Esophagus muscularis mucosa (tissue), 4 donors: ENCODE results near the gene MAST4. TPM values are rescaled to one million over a fixed set of nuclear protein-coding genes. Genes with fewer than 3 reads are reported as not detected.

ENCODE experiments used
- DNase-seq: peaks from one replicate; pipeline ENCODE4 v3.0.0-alpha.2; 2017; ENCODE audit errors: extremely low spot score
- H3K27ac ChIP-seq, 4 donors: fragments of 200-600 bp; sonication (generic); replicated peaks in 1 of 4; 1 replicate in 3 of 4; 2 replicates in 1 of 4; pipeline ENCODE4 v1.5.1; 2016 to 2019; ENCODE audit warnings: mild to moderate bottlenecking in 1 of 4
- H3K27me3 ChIP-seq, 4 donors: fragments of 200-600 bp; sonication (generic); one replicate each; pipeline versions ENCODE4 v1.5.1 to v1.6.0; 2016 to 2019
- H3K36me3 ChIP-seq, 4 donors: fragments of 200-600 bp; sonication (generic); one replicate each; pipeline ENCODE4 v1.5.1; 2016 to 2019
- H3K4me1 ChIP-seq, 4 donors: fragments of 200-600 bp; sonication (generic); one replicate each; pipeline ENCODE4 v1.5.1; 2016 to 2019
- H3K4me3 ChIP-seq, 4 donors: fragments of 200-600 bp; sonication (generic); 1 replicate in 2 of 4; 2 replicates in 2 of 4; pipeline ENCODE4 v1.5.1; 2016 to 2019; ENCODE audit warnings: mild to moderate bottlenecking in 4 of 4, moderate library complexity in 1 of 4
- H3K9me3 ChIP-seq, 4 donors: fragments of 200-600 bp; sonication (generic); 1 replicate in 3 of 4; 2 replicates in 1 of 4; pipeline ENCODE4 v1.5.1; 2016 to 2019
- EP300 ChIP-seq: sonication (generic); formaldehyde crosslinking; IDR thresholded peaks from one replicate; pipeline ENCODE4 v1.6.1; 2017; ENCODE audit warnings: antibody characterized with exemption
- POLR2A ChIP-seq: fragments of 450-650 bp; IDR thresholded peaks from one replicate; pipeline ENCODE4 v1.6.1; 2017; ENCODE audit warnings: antibody characterized with exemption, moderate library complexity, mild to moderate bottlenecking, low read depth
- POLR2AphosphoS5 ChIP-seq, 2 donors: sonication (generic); formaldehyde crosslinking; IDR thresholded peaks; one replicate each; pipeline ENCODE4 v1.6.1; 2017; ENCODE audit warnings: antibody characterized with exemption in 2 of 2
- WGBS: methylation state at CpG from one replicate; pipeline ENCODE4 v1.1.5; 2018; 5-methylcytosine and 5-hydroxymethylcytosine counted together
- intact Hi-C: fragments of 100-400 bp; cut with DNase I; formaldehyde crosslinking; loops from one replicate; pipeline ENCODE4 v1.15.1; 2023
- total RNA-seq, 4 donors: library from RNA; depleted of rRNA; stranded (reverse); fragments of >200 nt; gene quantifications; one replicate each; pipeline versions ENCODE4 v1.1.0 to v1.2.1, GENCODE V29; 2016
- TF ChIP-seq, protein P1 (sequence below), 3 experiments: fragments of 200-600 bp in 2 of 3; fragments of 450-650 bp in 1 of 3; sonication (generic) in 2 of 3; IDR thresholded peaks; one replicate each; pipeline ENCODE4 v1.5.1; 2017 to 2019; ENCODE audit warnings: antibody characterized with exemption in 3 of 3, mild to moderate bottlenecking in 2 of 3, moderate library complexity in 1 of 3

The MAST4 gene
- total RNA-seq, 4 donors from 2014 or later: 26.2 to 39.7 (median 35.8) TPM

DNA sequence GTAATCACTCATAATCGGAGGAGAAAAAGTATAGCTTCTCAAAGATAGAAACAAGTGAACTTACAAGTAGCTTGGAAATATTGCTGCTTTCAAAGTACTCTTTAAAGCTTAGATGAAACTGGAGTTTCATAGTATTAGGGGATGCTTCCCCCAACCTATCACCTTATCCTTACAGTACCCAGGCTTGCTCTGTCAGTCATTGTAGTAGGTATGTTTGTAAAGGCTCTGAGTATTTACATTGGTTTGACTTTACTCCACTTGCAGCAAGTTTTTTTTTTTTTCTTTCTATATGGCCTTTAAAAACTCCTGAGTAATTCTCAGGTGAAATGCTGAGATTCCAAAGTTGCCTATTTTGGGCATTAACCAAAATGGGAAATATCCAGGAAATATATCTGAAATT is 515.6 kb downstream of the MAST4 start:
- H3K9me3 ChIP-seq: no peaks in the 10 kb centered on the region
- WGBS: 96% methylated on average over 1 of the region's 1 CpG
- H3K27ac ChIP-seq: no peak overlapping the region
- TF ChIP-seq, protein P1, sequence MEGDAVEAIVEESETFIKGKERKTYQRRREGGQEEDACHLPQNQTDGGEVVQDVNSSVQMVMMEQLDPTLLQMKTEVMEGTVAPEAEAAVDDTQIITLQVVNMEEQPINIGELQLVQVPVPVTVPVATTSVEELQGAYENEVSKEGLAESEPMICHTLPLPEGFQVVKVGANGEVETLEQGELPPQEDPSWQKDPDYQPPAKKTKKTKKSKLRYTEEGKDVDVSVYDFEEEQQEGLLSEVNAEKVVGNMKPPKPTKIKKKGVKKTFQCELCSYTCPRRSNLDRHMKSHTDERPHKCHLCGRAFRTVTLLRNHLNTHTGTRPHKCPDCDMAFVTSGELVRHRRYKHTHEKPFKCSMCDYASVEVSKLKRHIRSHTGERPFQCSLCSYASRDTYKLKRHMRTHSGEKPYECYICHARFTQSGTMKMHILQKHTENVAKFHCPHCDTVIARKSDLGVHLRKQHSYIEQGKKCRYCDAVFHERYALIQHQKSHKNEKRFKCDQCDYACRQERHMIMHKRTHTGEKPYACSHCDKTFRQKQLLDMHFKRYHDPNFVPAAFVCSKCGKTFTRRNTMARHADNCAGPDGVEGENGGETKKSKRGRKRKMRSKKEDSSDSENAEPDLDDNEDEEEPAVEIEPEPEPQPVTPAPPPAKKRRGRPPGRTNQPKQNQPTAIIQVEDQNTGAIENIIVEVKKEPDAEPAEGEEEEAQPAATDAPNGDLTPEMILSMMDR (IDR thresholded peaks at IDR 0.05): no peak
- TF ChIP-seq POLR2A: no peak
- TF ChIP-seq POLR2AphosphoS5 (IDR thresholded peaks at IDR 0.05): no peak
- no peak for TF ChIP-seq EP300
- no peak for DNase-seq
- intact Hi-C loops: no loop called here
- H3K4me3 ChIP-seq: no peak overlapping the region
- H3K4me1 ChIP-seq: peaks cover 0 to 3% (median 0%) of the 10 kb centered on the region in 4 donors
- H3K36me3 ChIP-seq: peaks cover 7 to 82% (median 52%) of the 10 kb centered on the region in 4 donors
- H3K27me3 ChIP-seq: no peaks in the 10 kb centered on the region

DNA sequence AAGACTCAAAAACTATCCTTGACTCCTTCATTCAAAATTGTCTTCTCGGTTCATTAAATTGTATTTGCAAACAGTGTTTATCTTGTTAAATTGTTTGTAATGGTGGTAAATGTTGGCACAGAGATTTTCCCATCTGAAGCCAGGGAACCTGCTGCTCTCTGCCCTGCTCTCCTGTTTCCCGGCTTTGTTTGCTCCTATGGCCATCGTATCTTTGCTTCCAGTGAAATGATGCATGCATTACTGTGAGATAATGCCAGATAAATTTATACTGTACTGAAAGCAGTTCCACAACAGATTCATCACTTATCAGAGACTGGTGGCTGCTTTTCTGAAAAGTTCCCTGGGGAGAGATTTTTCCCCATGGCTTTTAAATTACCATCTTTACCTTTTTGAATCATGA is 519.1 kb downstream of the MAST4 start:
- DNase-seq: no peak
- peaks cover 14 to 77% (median 55%) of the 10 kb centered on the region in 4 donors for H3K36me3 ChIP-seq
- TF ChIP-seq, protein P1 (IDR thresholded peaks at IDR 0.05): no peak
- TF ChIP-seq EP300 (no peak), POLR2A (no peak), POLR2AphosphoS5 (IDR thresholded peaks at IDR 0.05) (no peak)
- H3K27ac ChIP-seq: no peak overlapping the region
- H3K9me3 ChIP-seq: no peaks in the 10 kb centered on the region
- no peaks in the 10 kb centered on the region for H3K27me3 ChIP-seq
- intact Hi-C loops: no loop called here
- no peak overlapping the region for H3K4me3 ChIP-seq
- 85% methylated on average over 3 of the region's 3 CpGs for WGBS
- H3K4me1 ChIP-seq: no peaks in the 10 kb centered on the region

DNA sequence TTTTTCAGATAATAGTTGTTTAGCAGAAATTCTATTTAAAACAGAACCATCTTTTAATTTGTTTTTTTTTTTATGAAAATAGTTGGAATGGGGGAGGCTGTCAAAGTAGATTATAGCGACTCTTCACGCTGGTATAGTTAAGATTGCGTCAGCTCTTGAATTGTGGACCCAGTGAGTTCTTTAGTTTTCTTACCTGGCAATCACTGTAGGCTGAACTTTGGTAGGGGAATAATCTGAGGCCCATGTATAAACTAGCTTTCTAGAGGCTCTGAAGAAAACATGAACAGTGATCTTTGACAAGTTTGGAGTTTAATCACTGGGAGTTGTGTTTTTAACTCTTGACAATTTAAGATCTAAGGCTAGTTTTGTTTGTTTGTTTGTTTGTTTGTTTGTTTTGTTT is 519.6 kb downstream of the MAST4 start:
- H3K4me1 ChIP-seq: no peaks in the 10 kb centered on the region
- H3K36me3 ChIP-seq: peaks cover 14 to 77% (median 55%) of the 10 kb centered on the region in 4 donors
- H3K9me3 ChIP-seq: no peaks in the 10 kb centered on the region
- TF ChIP-seq EP300: no peak
- TF ChIP-seq POLR2A: no peak
- no peak for TF ChIP-seq POLR2AphosphoS5 (IDR thresholded peaks at IDR 0.05)
- TF ChIP-seq, protein P1 (IDR thresholded peaks at IDR 0.05): no peak
- 98% methylated on average over 3 of the region's 3 CpGs for WGBS
- no peak overlapping the region for H3K27ac ChIP-seq
- no peak for DNase-seq
- intact Hi-C loops: no loop called here
- H3K4me3 ChIP-seq: no peak overlapping the region
- no peaks in the 10 kb centered on the region for H3K27me3 ChIP-seq

DNA sequence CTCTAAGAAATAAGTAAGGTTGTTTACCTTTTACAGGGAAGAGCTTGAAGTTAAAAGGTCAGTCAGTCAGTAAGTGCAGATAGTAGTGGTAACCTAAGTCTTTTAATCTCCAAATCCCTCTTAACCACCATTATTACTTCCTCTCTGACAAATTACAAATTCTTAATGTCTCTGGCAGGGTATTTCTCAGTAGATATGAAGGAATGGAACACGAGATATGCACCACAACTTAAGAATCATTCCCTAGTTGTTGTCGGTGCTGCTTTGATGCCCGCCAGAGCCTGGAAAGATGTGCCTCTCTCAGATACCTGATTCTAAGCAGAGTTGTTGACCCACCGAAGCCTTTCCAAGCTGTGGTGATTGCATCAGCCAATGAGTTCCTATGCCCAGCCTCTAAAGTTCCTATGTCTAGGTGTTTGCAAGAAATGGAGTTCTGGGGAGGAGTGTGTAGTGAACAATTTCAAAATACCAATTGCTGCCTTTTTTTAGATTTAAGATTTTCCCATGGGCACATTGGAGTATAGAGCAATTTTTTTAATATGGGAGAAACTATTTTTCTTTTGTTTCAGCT is 521.9 kb downstream of the MAST4 start:
- Histone ChIP-seq H3K27me3 (no peaks in the 10 kb centered on the region), H3K4me3 (no peak overlapping the region), H3K27ac (no peak overlapping the region), H3K9me3 (no peaks in the 10 kb centered on the region), H3K4me1 (no peaks in the 10 kb centered on the region), H3K36me3 (peaks cover 27 to 76% (median 50%) of the 10 kb centered on the region in 4 donors)
- 94% methylated on average over 4 of the region's 4 CpGs for WGBS
- no peak for TF ChIP-seq EP300
- no peak for TF ChIP-seq POLR2AphosphoS5 (IDR thresholded peaks at IDR 0.05)
- TF ChIP-seq, protein P1 (IDR thresholded peaks at IDR 0.05): no peak
- TF ChIP-seq POLR2A: no peak
- no peak for DNase-seq
- intact Hi-C loops: no loop called here

DNA sequence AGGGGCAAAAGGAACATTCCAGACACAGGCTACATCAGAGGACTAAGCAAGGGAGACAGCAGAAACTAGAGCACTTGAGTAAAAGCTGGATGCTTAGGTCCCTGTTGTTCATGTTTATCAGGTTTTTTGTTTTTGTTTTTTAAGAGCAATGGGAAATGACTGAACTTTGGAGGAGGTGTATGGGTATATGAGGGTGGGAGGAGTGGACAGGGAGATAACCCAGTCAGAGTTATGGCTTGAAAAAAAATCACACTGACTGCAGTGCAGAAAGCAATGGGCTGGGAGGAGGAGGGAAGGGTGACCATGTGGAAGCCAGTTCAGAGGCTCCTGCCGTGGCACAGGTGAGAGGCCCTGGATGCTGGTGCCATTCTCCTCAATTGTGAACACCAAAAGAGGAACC is 522.8 kb downstream of the MAST4 start:
- intact Hi-C loops: no loop called here
- TF ChIP-seq EP300 (no peak), POLR2A (no peak), POLR2AphosphoS5 (IDR thresholded peaks at IDR 0.05) (no peak)
- TF ChIP-seq, protein P1 (IDR thresholded peaks at IDR 0.05): no peak
- no peak for DNase-seq
- H3K9me3 ChIP-seq: no peaks in the 10 kb centered on the region
- H3K27ac ChIP-seq: no peak overlapping the region
- 100% methylated on average over 1 of the region's 1 CpG for WGBS
- H3K4me3 ChIP-seq: no peak overlapping the region
- H3K36me3 ChIP-seq: peaks cover 27 to 76% (median 53%) of the 10 kb centered on the region in 4 donors
- no peaks in the 10 kb centered on the region for H3K4me1 ChIP-seq
- no peaks in the 10 kb centered on the region for H3K27me3 ChIP-seq
